Kidney tubule cell (primary cell): Measurements from ENCODE around the gene SMURF2.
"Not testable (repeated sequence)": the region's sequence is repeated elsewhere in the genome, so short reads cannot be mapped to it uniquely, and the experiment has no call there.

Experiments
- DNase-seq: peaks from one replicate; pipeline ENCODE4 v3.0.0-alpha.2; 2018; ENCODE audit warnings: low spot score

Gene SMURF2

DNA sequence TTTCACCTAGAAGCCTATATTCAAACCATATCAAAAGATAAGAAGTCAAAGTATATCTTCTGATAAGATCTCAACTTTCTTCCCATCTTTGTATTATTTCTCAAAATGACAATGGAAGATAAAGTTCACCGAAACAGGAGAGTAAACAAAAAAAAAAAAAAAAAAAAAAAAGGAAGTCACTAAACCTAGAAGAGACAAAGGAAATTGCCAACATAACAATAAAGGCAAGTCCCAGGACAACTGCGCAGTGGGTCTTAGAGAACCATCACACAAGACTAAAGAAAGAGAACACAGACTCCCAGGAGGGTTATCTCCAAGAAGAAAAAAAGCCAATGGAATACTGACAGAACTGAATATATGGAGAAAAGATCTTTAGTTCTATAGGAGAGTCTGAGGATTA is 65.7 kb downstream of the SMURF2 start:
- DNase-seq: no peak

DNA sequence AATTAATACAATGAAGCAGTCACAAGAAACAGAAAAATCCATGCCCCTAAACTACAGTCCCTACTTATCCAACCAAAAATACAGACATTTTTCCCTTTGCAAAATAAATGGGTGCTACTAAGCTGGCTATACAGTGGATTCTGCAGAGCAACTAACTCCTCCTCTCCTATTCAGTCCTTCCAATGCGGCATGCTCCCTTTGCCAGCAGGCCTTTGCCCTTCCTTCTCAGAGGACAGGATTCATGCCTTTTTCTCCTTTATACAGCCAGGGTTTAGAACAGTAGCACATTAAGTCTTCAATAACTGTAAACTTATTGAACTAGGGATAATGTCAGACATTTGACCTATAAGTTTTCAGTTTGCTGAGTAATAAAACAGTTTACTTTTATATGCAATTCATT is 70.2 kb downstream of the SMURF2 start:
- no peak for DNase-seq

DNA sequence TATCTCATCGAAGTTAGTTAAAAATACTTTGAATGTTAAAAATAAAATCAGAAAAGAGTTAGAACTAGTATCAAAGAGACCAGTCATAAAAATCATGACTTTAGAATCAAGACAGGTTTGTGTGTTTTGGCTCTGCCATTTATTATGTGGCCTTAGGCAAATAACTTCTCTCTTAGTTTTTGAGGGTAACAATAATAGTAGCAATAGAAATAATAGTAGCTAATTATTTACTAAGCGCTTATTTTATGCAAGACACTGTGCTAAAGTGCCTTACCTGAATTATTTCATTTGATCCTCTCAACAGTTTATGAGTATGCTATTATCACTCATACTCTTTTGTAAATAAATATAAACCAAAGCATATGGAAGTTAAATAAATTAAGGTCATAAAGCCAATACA is 77.0 kb downstream of the SMURF2 start:
- no peak for DNase-seq

DNA sequence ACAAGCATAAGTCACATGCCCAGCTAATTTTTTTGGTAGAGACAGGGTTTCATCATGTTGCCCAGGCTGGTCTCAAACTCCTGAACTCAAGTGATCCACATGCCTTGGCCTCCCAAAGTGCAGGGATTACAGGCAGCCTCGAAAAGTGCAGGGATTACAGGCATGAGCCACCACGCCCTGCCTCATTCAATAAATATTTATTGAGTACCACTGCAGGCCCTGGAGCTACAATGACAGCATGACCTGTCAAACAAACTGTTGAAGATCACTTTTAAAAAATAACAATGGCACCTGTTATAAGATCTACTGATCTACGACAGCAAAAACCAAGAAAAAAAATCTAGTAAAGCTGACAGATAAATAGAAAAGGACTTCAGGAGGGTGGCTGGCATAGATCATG is 79.1 kb downstream of the SMURF2 start:
- DNase-seq: no peak

DNA sequence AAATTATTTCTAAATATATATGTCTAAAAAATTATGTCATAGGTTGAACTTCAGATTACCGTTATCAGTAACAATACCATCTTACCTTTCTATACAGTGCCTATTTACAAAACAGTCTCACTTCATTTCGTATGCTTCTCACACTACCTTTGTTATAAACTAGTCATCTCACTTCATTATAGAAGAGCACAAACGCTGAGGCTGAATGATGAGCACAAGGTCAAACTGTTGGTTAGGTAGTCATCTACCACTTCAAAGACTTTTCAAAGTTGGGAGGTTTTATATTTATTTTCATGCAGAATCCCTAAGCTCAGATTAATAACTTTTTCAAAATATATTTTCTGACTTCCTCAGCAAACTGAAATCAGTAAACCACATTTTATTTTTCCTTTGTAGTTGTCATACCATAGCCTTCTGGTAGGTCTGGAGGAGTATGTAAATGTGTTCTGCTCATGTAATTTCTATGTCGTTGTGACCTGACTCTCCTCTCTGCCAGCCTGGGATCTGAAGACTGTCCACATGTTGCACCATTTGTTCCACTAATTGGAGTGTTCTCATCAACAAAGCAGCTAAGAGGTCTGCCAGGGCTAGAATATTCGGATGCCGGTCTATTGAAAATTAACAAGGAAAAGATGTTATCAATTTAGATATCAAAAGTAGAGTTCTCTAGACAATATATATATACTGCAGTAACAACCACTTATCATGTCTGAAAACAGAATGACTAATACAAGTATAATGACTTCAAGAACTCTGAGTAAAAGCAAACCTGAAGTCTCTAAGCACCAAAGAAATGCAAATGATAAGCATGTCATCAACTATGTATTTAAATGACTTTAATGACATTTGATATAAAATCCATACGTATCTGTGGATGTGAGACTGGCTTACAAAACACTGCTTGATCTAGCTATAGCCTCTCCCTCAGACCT is 81.5 kb downstream of the SMURF2 start:
- no peak for DNase-seq

DNA sequence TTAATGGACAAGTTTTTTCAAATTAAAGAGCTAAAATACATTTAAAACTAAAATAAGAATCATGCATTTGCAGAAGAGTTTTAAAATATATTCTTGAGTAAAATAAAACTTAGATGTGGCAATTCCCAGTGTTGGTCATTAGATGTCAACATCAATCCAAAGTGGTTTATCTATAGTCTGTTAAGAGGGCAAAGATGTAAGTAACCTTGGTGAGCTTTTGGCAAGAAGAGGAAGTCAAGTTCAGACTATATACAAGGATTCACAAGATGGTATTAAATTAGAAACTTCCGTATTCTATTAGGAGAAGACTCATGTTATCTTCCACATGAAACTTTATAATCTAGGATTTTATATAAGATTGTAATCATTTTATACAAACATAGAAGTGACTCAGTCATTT is 82.2 kb downstream of the SMURF2 start:
- DNase-seq: no peak

DNA sequence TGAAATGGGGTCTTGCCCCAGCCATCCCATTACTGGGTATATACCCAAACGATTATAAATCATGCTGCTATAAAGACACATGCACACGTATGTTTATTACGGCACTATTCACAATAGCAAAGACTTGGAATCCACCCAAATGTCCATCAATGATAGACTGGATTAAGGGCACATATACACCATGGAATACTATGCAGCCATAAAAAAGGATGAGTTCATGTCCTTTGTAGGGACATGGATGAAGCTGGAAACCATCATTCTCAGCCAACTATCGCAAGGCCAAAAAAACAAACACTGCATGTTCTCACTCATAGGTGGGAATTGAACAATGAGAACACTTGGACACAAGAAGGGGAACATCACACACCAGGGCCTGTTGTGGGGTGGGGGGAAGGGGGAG is 85.1 kb downstream of the SMURF2 start:
- DNase-seq: not testable (repeated sequence)

DNA sequence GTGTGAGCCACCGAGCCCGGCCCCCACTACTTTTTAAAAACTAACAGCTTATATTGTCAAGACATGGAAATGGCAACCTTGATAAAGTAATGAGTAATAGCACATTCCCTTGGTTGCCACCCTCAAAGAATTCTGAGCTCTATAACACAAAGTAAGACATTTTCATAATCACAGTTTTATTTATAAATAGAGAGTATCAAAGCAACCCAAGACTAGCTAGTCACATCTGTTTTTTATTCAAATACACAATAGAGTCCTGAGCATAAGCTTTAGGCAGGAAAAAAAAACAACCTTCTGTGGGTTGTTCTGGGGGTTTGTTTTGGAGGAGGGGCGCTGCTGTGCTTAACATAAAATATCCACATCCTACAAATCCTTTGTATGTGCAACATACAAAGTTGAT is 86.7 kb downstream of the SMURF2 start:
- no peak for DNase-seq

DNA sequence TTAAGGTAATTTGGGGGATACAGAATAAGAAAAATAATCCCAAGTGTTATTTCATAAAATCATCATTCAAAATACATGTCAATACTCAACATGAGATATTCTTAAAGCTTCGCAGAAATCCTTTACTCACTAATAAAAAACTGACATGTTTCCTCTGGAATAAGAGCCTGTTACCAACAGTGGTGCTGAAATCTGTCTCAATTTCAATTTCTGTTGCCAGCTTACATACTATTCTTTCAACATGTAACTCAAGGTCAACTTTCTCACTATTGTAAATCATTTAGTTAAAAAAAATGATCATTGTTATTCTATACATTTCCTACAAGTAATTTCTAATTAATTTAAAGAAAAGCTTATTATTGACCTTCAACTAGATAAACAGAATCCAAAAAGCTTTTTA is 87.5 kb downstream of the SMURF2 start:
- DNase-seq: no peak

DNA sequence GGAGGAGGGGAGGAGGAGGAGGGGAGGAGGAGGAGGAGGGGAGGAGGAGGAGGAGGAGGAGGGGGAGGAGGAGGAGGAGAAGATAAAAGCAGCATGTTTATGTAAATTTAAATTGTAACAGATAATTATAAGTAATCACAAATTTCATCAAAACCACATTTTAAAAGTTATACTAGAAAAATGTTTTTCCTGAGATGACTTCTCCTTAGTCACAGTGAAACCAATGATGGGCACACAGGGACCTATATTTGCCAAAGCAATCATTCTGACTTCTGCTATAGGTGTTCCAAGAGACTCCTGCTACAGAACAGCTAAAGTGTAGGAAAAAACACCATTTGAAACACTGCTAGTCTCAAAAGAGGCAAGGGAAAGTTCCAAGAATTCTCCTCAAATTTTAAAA is 88.9 kb downstream of the SMURF2 start:
- DNase-seq: no peak

DNA sequence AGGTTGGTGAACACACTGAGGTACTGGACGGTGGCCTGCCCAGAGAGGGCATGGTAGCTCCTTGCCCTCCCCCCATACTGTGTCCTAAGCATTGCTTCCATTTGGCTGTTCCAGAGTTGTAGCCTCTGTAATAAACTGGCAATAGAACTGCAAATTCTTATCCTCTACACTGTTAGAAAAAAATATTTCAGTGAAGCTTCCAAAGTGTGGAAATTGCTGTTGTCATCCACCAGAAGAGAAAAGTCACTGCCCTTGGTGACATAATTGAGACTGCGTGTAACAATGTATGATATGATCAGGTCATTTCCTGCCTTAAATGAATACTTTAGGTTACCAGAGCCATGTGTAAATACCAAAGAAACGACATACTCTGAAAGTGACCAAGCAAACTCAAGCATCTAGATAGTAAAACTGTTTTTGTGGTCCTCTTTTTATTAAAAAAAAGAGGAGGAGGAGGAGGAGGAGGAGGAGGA is 89.4 kb downstream of the SMURF2 start:
- peak; percentile 63 for DNase-seq

DNA sequence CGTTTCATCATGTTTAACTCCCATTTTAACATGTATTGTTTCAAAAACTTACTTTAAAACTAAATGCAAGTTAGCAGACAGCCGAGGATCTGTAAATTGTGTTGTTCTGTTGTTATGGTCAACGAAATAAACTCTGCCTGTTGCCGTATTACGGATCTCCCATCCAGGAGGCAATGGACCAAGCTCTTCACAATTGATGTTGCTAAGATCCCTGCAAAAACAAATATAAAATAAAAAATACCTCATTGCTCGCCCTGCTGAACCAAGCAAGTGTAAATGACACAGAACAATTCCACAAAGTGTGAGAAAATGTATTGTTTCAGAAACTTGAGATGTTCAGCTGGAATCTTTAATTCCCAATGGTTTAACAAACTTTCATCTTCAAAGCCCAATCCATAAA is 90.4 kb downstream of the SMURF2 start:
- DNase-seq: no peak

DNA sequence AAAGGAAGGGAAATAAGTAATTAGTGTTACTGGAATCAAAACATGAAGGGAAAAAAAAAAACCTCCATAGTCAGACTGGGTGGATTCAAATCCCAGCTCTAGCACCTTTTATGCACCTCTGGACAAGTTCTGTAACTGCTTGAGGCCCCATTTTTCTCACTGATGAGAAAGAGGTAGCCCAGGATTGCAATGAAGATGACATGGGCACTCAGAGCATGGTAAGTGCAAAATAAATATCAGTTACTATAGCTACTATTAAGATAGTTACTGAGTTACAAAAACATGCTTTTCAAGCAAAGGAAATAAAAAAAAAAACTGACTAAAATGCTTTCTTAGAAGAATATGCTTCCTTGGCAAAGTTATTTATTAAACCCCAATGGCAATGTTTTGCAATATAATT is 96.5 kb downstream of the SMURF2 start:
- DNase-seq: peak; percentile 18

DNA sequence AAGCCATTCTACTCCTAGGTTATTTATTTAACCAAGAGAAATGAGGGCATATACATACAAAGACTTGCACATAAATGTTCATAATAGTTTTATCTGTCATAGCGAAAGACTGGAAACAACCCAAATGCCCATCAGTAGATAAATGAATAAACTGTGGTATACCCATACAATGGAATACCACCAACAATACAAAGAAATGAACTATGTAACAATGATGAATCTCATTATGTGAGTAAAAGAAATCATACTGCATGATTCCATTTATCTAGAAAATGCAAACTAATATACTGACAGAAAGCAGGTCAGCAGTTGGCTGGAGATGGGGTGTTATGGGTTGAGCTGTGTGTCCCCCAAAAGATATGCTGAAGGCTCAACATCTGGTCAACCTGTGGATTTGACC is 98.0 kb downstream of the SMURF2 start:
- no peak for DNase-seq

DNA sequence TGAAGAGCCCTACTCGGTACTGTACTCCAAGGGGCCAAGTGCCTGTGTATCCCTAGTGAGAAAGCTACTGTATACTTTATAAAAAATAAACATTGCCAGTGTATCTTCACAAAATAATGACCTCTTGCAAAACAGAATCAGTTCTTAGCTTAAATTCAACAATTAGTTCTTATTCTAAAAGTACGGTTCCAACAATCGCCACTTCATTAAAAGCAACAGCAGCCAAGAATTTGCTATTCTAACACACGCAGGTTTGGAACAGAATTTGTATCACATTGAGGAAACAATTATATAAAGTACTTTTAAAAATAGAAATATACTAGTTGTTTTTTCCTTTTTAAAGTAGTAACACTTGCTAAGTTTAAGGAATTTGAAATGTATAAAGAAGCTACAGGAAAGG is 106.8 kb downstream of the SMURF2 start:
- no peak for DNase-seq

DNA sequence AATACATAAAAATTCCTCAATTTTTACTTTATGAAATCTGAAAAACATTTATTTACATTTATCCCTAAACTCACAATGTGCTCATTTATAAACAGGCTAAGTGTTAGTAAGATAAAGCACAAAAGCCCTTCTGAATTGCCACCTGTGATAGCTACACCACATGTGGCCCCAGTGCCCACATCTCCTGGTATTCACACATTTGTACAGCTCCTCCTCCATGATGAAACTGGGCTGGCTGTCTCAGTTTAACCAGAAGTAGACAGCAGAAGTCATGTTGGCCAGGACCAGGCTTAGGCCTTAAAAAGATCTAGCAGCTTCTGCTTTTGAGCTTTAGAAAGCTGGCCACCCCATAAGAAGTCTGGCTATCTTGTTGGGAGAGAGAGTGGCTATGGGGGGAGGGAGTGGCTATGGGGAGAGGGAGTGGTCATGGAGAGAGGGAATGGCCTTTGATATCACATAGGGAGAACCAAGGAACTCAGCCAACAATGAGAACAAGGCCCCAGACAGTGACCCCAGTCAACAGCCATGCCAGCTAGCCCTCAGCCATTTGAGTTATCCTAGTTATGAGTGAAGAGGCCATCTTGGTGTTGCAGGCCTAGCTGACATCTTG is 108.0 kb downstream of the SMURF2 start:
- no peak for DNase-seq

DNA sequence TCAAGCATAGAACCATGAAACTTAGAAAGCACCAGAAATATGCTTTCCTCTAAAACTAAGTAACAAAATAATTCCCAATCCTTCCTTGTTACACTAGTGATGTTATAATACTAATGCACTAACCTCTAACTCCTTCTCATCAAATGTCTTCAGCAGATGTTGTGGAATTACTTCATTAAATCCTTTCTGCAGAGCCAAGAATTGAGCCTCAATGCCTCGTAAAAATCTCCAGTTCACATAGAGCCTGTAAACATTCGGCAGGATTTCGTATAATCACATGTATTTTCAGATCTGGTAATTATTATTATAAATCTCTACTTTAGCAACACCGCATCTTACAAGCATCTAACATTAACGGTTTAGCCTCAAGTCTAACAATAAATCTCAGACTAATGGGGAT is 110.6 kb downstream of the SMURF2 start:
- no peak for DNase-seq

DNA sequence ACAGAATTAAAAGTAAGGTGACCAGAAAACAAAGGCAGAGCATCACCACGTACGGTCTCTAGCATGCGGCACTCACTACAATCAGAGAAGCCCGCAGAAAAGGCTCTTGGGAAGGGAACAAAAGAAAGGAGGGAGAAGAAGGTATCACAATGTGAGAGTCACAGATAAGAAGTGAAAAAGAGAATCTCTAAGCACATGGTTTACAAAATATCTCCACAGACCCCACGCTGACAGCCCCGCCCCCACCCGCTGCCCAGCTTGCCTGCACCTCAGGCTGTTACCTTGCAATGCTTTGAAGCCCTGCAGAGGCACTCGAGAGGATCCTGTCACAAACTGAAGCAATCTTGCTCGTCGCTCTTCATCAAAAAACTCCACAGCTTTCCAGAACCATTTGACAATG is 114.8 kb downstream of the SMURF2 start:
- DNase-seq: no peak

DNA sequence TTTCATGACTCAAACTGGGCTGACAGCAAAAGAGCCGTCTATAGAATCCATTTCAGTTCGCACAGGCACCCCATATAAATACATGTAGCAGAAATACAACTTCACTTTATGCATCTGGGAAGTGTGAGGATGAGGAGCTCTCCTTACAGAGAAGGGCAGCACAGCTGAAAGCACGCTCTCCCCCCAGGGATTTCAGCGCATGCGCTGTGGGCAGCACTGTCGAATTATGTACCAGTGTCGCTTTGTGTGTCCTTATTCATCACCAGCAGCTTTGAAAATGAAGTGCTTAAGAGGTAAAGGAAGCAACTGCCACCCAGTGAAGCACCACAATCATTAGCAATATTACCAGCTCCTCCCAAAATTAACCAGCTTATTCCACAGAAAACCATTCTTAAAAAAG is 115.4 kb downstream of the SMURF2 start:
- DNase-seq: no peak

DNA sequence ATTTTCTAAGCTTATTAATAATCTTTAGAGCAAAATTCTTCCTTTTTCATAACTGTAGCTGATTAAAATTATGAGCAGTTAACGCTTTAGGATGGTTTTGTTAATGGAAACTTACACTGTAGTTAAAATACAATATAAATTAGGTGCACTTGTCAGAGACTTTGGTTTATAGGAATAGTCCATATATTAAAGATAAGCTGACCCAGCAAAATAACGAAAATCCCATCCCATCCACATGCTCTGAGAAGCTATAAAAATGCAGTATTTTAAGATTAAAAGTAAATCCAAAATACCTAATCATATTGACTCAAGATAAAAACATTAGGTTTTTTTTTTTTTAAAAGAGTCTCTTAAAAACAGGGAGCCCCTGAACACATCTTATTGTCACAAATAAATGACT is 117.4 kb downstream of the SMURF2 start:
- DNase-seq: no peak

DNA sequence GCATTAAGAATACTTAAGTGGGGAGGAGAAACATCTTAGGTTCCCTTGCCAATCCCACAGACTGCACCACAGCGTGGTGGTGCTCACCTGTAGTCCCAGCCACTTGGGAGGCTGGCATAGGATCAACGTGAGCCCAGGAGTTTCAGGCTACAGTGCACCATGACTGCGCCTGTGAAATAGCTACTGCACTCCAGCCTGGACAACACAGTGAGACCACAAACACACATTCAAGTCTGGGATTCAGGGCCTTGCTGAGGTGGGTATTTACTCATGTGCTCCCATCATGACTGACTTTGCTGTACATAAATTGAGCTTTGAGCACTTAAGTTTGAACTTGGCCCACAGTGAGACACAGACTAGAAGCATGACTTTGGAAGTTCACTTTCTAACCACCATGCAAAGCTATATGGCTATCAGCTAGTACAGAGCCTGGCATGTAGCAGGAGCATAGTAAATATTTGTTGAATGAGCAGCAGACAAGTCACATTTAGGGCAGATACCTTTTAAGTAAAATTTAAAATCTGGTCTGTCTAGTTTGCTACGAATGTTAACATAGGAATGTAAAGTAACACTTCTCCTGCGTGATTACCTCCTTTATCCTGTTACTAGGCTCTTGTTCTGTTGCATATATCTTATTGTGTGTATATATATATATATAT is 121.9 kb downstream of the SMURF2 start:
- no peak for DNase-seq

DNA sequence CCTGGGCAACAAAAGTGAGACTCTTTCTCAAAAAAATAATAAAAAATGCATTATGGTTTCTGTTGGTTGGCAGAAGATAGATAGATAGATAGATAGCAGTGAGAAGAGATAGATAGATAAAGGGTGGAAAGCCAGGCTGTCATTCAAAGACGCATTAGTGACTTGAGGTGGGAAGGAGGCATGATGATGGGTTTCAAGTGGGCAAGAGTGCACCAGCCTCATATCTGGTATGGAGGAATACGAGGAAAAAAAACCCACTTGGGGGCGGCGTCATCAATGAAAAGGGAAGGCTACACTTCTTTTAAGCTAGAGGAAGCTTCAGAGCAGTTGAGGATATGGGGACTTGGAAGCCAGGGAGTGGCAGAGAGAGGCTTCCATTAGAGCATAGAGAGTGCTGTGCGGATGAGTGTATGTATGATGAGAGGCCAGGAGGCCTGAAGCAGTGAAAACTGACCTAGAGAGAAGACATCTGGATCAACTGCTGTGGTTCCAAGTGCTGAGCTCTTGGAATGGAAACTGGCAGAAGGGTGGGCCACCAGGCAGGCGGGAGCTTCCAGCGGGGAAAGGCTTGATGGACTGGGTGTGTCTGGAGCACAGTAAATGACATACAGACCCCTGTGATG is 123.5 kb downstream of the SMURF2 start:
- no peak for DNase-seq

DNA sequence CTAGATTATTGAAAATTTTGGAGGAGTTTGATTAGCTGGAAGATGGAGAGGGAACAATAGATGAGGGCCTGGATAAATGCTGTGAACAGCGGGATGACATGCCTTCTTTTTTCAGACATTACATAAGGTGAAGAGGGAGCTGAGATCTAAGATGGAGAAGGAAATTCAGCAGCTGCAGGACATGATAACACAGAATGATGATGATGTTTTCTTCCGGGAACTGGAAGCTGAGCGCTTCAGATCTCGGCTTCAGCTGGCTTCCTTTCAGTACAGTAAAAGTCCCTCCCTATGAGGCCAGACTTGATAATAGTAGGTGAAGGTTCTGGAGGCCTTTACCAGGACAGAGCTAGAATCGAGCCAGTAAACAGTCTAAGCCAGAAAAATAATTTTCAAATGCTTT is 124.6 kb downstream of the SMURF2 start:
- DNase-seq: no peak
